Cerebellar cortex (tissue), 1 donor: ENCODE measurements around the gene SLC22A5.
"Not testable (repeated sequence)": the region's sequence is repeated elsewhere in the genome, so short reads cannot be mapped to it uniquely, and the experiment has no call there.

Source experiments
- DNase-seq: peaks from one replicate; pipeline ENCODE4 v3.0.0-alpha.2; 2015; ENCODE audit warnings: low spot score

Gene SLC22A5

DNA sequence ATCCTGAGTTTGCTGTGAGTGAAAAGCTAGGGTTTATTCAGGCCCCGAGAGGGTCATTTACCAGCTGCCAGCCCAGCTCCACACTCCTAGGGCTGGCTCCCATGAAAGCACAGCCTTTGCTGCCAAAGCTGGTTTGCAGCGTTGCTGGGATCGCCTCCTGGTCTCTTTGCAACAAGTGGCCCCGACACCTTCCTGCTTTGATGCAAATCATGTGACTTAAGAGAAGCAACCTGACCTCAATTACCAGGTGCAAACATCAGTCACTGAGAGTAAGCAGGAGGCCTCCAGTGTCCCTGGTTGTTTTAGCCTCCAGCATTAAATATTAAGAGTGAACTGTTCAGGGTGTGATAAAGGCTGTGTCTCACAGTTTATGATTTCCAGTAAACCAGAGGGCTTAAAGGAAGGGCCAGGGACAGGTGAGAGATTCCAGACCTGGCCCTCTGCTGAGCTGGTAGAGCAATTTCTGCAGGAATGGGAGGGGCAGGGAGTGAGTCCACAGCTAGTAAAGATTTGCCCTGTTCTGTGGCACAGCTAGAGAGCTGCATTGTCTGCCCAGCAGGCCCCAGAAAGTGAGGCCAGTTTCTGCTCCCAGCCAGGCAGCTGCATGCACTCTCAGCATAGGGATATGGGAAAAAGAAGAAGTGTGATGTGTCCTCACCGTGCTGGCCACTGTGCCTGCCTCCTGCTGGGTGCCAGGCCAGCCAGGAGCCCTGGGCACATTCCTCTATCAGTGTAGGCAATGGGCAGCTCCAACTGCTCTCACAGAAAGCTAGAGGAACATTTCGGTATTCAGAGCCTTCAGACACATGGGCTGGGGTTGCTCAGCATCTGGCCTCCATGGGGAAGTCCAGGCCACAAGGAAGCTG is 58.0 kb downstream of the SLC22A5 start:
- DNase-seq: no peak

DNA sequence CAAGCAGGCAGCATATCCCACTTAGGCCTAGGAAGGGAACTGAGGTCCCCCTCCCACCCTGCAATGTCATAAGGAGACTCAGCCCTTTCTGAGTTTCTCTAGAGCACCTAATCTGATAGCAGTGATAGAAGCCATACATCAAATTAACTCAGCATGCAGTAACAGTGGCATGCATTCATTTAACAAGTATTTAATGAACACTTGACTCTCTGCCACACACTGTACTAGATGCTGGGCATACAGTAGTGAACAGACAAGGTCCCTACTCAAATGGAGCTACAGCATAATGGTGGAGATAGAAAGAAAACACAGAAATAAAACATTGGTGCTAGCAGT is 58.6 kb downstream of the SLC22A5 start:
- no peak for DNase-seq

DNA sequence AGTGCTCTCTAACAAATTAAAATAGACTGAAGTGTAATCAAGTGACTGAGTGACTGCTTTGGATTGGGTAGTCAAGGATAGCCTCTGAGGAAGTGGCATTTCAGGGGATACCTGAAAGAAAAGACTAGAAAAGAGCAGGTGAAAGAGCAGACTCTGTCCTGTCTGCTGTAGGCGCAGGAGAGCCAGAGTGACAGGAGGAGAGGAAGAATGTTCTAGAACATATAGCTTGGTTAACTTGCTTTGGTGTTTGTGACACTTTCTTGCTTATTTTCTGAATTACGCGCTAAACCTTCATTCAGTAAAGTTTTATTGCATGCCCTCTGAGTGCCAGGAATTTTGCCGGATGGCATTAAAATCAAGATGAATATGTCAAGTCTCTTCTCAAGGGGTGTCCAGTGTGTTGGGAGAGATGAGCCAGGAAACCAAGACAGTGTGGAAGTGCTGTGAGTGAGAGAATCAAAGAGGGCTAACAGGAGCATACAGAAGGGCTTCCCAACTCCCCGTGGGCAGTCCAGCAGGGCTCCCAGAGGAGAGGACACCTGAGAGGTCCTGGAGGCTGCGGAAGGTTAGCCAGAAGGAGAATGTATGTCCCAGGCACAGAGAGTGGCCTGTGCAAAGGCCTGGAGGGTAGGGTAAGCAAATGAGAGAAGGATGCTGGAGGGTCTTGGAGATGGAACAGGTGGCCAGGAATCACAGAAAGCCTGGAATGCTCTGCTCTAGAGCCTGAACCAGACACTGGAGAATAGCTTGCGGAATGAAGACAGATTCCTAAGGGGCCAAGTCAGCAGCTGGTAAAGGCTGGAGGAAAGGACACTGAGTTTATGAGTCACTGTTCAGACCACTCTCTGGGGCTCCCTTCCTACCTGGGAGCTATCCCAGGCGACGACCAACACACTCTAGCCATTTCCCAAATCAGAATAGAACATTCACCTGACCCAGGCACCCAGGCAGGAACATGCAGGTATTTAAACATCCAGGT is 59.3 kb downstream of the SLC22A5 start:
- DNase-seq: no peak

DNA sequence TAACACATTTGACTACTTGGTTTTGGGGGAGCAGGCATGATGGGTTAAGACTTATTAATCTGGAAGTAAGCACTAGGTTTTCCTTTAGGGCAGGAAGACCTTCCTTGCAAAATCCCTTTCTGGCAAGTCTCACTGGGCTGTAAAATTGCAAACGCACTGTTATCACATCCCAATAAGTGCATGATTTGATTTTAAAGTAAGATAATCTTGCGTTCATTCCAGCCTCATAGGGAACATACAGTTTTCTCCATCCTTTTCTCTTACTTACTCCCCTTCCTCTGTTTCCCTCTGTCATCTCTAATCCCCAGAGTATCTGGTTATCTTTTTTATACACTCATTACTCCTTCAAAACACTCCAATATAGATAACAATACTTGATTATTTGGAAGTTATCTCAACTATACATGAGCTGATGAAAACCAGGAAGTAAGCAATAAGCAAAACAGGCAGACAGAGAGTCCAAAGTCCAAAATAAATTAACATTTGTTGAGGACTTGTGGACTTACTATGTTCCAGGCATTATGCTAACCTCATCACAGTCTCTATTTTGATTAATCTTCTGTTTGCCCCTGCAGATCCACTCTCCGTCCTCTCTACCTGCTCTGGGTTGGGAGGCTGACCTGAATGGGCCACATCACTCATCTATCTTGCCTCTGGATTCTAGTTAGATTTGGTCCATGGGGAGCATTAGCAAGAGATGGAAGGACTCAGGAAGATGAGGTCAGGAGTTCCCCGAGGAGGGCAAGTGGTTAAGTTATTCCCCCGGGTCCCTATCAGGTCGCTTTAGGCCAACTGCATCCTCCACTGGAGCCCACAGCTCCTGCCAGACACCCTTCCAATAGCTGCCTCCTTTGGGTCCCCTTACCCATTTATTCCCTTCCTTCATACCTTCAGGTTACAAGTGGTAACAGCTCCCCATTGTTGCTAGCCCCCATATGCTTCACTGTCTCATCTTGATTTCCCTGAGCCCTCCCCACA is 60.2 kb downstream of the SLC22A5 start:
- no peak for DNase-seq

DNA sequence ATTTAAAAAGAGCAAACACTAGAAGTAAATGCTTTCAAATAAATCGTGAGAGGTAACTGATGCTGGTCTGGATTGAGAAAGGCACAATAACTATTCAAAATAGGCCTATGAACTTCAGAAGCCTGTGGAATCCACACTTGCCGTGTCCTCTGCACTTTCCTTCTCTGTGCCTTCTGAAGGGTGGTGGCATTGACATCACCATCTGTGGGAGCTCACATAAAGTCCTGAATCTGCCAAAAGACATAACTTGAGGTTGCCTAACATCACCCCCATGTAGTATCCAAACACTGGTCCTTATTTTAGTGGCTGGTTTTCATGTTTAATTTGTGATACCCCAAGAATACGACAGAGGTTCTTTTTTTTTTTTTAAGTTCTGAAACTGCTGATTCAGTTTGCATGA is 61.2 kb downstream of the SLC22A5 start:
- DNase-seq: no peak

DNA sequence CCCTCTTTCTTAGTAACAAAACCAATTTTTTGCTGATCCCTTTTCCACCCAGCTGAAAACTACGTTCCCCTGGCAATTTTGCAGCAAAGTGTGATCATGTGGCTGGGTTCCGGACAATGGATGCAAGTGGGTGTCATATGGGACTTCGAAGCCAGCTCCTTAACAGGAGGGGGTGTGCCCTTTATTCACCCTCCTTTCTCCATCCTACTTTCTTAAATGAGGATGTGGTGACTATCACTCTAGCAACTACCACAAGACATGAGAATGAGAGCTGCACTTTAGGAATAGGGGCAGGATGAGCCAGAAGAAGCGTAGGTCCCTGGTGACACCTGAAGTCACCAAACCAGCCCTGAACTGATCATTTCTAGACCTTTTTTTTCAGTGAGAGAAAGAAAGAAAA is 62.1 kb downstream of the SLC22A5 start:
- DNase-seq: no peak

DNA sequence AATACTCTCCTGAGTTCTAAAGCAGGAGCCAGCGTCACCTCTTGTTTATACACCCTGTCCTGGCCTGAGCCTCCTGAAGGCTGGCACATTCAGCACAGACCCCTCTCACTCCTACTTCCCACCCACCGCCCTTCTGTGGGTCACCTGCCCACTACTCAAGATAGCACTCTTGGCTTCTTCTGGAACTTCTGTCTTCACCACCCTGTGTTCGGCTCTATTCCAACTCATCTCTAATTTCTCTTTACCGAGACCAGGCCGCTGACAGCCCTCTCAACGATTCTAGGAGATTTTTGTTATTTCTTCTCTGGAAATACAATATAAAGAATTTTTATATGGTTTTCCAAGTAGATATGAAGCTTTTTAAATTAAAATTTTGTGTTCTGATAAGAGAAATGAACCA is 63.6 kb downstream of the SLC22A5 start:
- DNase-seq: no peak

DNA sequence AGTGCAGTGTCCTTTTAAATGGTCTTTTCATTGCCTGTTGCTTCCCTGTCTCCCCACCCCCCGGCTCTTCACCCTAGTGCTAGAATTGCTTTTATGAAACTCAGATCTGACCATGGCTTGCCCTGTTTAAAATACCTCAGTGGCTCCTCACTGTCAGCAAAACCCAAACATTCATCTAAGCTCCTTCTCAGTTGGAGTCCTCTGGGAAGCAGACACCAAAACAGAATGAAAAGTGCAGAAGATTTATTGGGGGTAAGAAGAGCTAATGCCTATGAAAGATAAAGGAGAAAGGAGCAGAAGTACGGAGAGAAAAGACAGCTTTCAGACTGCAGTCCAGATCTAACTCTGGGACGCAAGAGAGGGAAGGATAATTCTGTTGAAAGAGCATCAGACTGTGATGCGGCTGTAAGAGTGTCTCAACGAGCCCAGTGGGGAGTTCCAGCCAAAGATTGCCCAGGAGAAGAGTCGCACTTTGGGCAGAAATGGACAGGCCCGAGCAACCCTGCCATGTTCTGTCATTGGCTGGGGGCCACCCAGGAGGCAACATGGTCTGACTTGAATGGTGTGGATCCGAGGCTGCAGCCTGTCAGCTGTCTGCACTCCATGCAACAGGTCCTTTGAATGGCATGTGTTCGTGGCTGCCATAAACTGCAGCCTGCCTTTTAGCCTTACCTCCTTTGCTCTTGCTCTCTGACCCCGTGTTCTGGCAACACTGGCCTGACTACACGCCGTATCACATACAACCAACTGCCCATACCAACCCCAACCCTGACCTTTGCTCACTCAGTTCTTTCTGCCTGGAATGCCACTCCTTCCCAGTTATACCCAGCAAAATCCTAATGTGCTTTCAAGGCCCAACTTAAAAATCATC is 65.1 kb downstream of the SLC22A5 start:
- DNase-seq: no peak

DNA sequence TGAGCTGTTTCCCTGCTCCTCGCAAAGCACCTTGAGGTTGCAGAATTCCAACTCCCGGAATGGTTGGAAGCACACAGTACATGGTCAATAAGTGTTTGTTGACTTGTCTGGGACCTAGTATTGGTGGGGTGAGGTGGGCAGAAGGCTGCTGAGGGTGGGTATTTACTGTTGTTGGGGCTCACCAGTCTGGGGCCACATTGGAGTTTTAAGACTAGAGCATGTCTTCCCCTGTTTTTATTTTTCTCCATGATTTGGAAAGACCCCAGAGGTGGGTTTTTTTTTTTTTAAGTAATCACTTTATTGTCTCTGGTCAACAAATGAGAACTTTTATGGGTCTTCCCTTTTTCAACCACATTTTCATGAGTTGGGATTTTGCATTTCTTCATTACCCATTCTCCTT is 65.9 kb downstream of the SLC22A5 start:
- no peak for DNase-seq

DNA sequence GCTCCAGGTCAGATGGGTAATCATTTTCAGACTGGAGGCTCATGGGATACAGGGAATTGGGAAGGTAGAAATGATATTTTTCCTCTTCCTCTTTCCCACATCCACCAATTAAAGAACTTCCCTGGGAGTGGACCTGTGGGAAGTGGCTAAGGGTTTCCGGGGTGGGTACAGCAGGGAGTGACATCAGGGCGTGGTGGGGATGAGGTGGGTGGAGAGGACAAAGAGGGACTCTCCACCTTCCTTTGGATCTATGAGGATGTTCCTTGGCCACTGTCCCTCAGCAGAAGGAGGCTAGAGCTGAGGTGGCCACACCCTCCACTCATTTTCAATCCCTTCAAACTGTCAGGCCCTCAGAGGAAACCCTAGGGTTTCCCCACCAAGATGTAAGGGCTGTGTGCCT is 66.4 kb downstream of the SLC22A5 start:
- DNase-seq: no peak

DNA sequence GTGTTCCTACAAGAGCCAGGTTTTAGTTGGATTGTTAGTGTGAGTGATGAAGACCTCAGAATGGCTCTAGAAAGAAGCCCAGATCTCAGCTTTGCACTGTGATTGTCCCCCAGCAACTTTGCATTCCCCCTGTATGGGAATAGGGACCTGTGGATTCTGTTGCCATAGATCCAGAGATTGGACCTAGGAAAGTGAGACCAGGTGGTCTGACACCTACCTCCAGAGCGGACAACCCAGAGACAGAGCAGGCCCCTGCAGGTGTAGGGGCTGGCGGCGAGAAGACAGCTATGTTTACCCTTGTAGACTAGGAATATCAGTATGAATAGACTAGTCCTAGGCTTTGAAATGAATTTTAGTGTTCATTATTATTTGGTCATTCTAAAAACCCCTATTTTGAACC is 67.4 kb downstream of the SLC22A5 start:
- no peak for DNase-seq

DNA sequence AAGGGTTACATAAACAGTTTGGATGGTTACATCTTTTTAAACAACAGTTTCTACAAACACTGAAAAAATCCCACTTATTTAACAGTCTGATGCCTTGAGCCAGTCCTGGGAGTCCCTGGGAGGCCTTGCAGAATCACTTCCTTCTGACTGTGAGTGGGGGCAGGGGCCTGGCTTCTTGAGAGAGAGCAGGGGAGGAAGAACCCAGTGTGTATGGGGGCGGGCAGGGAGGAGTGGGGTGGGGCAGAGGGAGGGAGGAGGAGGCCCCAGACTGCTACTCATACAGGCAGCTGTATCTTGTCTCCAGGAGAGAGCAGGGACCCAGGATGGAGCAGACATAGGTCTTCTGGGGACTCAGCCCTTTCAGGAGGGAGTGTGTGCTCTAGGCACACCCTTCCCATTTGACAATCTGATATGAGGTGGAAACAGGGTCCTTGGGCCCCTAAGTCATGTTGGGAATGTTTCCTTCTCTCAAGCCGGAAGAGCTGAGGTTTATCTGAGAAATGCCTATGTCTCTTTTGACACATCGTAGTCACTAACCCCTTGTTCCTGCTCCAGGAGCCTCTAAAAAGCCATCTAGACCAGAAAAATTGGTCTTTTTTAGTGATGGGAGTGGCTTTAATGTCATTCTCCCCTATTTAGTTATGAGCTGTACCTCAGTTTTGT is 68.2 kb downstream of the SLC22A5 start:
- no peak for DNase-seq

DNA sequence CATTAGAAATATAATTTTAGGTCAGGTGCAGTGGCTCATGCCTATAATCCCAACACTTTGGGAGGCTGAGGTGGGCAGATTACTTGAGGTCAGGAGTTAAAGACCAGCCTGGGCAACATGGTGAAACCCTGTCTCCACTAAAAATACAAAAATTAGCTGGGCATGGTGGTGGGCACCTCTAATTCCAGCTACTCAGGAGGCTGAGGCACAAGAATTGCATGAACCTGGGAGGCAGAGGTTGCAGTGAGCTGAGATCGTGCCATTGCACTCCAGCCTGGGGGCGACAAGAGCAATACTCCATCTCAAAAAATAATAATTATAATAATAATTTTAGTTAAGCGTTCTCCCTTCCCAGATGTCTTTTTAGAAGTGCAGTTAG is 68.7 kb downstream of the SLC22A5 start:
- DNase-seq: not testable (repeated sequence)

DNA sequence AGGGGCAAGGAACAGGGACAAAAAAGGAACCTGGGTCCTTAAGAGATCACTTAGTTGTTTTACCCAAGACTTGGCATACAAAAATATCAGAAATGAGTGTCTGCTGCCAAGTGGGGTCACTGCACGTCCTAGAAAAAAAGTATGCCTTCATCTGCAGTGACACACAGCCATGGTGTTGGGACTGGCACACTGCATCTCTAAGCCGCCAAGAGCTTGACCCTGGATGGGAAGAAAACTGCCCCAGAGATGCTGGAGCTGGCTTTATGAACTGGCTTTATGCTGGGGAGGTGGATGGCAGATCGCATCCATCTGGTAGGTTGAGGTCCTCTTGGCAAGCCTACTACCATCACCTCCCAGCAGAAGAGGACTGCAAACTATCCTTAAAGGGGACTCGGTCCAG is 69.4 kb downstream of the SLC22A5 start:
- peak; percentile 51 for DNase-seq

DNA sequence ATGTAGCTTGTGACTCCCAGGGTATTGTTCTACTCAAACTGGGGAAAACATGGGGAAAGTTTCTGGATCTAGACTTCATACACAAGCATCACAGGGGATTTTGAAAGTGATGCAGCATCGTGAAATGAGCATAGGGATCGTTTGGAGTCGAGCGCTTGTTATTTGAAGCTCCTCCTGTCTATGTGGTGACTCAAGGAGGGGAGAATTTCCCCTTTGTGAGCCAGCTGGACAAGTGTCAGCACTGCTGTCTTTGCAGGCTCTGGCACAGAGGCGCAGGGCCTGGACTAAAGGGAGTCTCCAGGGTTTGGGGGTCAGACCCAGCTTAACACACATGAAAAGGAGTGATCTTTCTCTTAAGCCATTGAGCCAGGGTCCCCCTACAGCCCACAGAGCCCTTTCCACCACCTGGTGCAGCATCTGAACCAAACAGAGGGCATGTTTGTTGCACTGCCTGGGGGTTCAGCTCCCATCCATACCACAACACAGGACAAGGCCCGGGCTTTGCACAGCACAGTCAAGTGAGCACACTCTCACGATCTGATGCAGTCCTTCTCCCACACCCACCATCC is 70.1 kb downstream of the SLC22A5 start:
- DNase-seq: peak; percentile 39

DNA sequence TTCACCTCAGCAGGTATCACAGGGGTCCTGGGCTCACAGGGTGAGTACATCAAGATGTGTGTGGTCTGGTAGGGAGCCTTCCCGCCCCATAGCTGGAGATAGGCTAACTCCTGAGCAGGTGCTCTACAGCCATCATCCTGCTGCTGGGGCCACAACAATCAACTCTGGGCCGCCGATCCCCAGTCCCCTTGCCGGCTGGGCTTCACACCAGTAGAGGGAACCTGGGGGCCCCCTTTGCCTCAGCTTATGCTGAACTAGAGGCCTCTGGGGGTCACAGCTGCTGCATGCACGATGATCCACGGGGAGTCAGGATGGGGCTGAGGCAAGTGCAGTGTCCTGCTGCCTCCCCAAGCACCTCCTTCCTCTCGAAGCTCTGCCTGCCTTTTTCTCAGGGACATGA is 74.6 kb downstream of the SLC22A5 start:
- DNase-seq: no peak
